GM19023 (cell line): ENCODE results near the gene GPR78.
"Not testable (repeated sequence)": the region's sequence is repeated elsewhere in the genome, so short reads cannot be mapped to it uniquely, and the experiment has no call there.

ENCODE experiments used
- ATAC-seq: cut with Tn5 transposase; IDR thresholded peaks from one replicate; pipeline ENCODE4 v1.9.1; 2021; ENCODE audit warnings: mild to moderate bottlenecking, moderate library complexity; ENCODE audit not compliant: unreplicated experiment

GPR78 gene

DNA sequence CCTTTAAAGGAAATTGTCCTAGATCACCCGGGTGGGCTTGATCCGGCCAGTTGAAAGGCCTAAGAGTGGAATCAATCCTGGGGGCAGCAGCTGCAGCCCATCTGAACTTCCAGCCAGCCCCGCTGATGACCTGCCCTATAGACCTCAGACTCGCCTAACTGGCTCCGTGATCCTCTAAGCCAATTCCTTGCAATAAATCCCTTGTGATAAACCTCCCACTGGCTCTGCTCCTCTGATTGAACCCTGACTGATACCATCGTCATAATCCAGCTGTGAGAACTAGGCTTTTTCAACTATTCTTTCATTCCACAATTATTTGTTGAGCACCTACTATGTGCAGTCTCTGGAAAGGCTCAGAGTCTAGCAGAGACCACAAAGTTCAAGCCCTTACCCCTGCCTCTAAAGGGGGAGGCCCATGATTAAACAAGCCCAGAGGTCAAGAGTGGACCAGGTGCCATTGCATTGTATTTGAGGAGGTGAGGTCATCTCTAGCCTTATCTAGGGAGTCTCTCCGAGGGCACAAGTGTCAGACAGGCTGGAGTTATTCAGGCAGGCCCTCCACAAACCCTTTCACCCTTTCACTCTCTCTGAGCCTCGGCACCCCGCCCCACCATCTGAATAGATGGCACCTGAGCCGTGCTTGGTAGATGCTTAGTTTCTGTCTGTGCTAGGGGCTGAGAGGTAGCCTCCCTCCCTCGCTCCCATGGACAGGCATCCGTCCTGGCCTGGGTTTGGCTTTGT is 20.5 kb upstream of the GPR78 start:
- no peak for ATAC-seq

DNA sequence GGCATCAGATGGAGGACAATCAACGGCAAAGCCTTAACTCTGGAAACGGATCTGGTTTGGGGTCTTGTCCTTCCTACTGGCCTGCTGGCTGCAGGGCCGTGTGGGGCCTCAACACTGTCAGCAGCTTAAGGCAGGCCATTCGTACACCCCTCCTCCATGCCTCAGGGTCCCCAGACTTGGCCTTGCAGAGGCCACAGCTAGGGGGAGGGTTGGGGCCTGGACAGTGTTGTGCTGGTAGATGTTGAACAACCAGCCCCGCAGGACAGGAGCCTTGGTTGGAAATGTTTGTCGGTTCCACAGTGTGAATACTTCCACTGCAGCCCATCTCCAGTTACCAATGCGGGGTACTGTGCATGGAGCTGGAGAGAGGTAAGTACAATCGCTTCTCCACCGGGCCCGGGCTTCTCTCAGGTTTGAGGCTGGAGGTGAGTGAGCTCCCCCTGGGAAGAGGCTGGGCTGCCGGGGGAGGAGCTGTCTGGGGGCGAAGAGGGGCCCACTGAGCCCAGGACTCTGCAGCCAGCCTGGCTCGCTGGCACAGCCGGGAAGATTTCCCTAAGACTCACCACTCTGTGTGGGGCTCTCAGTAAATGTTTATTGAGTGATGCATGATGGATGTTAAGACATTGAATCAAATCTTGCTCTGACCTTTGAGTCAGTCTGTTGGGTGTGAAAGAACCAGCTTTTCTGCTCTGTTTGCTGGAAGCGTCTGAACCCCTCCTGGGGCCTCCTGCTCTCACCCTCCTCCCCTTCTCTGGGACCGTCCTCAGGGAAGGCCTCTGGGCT is 19.7 kb upstream of the GPR78 start:
- ATAC-seq = no peak

DNA sequence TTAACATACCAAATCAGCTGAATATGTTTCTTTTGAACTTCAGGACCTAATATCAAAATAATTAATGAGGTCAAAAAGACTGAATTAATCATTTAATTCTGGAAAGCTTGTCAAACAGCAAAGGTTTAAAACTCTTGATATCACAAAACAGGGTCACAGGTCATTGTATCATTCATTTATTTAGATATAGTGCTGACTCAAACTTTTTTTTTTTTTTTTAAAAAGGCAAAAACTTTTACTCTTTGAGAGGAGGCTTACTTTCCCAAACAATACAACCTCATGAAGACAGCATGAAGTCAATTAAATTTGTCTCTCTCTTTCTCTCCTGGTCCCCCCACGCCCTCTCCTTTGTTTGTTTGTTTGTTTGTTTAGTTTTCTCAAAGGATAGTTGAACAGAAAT is 15.6 kb upstream of the GPR78 start:
- ATAC-seq = no peak

DNA sequence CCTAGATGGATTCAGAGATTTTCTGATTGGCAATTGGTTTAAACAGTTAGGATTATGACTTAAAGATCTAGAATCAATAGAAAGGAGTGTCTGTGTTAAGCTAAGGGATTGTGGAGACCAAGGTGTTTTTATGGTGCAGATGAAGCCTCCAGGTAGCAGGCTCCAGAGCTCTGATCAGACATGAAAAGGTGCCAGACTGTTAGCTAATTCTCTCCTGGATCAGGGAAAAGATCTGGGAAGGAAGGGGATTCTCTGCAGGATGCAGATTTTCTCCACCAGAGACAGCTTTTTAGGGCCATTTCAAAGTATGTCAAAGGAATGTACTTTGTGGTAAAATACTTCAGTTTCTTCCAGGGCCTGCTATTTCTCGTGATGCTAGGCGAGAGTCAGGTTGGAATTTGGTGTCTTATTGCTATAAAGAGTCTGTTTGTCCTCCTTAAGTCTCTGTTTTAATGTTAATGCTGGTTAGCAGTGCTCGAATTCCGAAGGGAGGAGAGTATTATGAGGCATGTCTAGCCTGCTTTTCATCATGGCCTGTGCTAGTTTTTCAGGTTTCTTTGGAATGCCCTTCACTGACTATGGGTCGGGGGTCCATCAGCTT is 12.0 kb upstream of the GPR78 start:
- no peak for ATAC-seq

DNA sequence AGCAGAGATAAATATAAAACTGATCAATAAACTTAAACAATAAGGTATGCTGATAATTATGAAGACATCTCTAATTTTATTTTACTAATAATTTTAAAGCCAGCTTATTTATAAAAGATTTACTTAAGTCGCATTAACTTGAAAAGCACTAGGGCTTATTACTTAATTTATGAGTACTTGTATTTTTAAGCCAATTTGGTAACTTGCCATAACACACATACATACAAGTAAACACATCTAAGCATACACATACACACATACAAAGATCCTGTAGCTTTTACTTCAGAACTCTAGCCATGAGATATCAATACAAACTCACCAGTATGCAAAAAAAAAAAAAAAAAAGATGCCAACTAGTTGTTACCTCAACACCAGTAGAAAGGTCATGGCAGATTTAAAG is 10.0 kb upstream of the GPR78 start:
- no peak for ATAC-seq

DNA sequence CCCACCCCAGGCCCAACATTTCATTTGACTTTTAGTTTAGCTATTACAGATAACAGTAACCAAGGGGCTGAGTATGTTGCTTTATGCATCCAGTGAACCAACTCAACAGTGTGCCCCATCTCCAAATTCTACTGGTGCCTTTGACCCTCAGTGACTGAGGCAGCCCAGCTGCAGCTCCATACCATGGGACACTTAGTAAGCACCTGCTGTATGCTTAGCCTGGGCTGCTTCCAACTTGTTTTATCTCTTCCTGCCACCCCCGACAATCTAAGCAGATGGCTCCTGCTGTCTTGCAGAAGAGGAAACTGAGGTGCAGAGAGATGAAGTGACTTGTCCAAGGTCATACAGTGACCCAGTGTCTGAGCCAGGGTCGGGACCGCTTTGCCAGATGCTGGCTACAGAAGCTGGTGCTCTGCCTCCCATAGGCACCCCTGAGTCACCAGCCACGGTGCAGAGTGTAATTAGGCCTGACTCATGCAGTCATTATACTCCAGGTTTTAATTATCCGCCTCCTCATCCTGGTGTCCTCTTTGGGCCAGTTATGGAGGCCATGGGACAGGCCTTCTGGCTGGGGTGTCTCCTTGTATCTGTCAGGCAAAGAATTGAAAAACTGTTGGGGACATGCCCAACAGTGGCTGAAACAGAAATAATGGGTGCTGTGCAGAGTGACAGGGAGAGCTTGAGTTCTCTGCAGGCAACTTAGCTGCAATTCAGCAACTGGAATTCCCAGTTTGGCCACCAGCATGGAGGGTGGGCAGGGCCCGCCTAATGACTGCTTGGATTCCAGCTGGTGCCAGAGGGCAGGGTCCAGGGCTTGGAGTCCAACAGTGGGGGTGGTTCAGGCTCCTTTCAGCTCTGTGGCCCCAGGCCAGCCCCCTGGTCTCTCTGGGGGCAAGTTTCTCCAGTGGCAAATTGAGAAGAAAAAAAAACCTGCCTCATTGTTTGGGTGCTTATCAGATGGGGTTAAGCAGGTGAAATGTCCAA is 8.2 kb upstream of the GPR78 start:
- ATAC-seq = no peak

DNA sequence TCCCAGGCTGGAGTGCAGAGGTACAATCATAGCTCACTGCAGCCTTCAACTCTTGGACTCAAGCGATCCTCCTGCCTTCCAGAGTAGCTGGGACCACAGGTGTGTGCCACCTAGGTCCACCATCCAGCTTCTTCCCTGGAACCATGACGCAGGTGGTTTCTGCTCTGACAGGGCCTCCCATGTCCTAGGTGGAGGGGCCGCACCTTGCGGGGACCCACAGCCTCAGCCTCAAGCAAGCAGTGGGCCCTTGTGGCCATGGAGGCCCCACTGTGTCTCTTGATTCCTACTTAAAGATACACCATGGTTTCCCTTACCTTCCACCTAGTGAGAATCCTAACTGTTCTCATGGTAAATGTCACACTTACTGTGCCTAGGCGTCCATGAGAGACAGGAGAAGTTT is 6.9 kb upstream of the GPR78 start:
- no peak for ATAC-seq

DNA sequence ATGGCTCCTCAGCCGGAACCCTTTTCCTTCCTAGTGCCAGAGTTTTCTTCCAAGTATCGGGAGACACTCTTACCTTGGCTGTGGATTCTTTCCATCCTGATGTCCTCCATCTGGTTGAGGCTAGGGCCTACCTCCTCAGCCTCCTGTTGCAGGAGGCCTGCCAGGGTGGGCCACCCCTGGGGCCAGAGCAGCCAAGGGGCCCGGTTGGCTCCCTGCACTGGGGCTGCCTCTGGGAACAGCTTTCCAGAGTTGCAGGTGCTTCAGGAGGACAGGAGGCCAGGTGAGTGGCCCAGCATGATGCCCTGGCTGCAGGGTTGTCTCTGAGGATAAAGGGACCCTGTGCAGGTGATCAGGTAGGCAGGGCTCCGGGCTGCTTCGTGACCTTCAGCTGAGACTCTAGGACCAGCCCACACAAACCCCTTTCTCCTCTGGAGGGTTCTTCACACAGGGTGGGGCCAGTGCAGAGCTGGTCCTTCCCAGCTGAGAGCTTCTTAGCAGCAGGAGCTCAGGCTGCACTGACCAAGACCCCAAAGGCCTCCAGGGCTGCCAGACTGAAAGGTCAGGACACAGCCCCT is 5.3 kb upstream of the GPR78 start:
- no peak for ATAC-seq

DNA sequence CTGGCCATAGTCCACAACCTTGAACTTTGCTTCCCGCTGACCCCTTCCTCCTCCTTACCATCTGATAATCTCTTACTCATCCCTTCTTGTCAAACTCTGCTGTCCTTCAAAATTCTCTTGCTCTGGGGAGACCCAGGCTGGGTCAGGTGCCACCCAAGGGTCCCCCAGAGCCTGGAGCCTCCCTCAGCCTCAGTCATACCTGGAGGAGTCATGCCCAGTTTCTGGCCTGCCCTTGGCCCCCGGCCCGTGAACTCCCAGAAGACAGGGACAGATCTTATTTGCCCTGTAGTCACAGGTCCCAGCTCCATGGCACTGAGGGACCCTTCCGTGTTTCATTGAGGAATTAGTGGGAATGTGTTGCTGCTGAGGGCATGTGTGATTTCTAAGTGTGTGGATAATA is 4.7 kb upstream of the GPR78 start:
- ATAC-seq = no peak

DNA sequence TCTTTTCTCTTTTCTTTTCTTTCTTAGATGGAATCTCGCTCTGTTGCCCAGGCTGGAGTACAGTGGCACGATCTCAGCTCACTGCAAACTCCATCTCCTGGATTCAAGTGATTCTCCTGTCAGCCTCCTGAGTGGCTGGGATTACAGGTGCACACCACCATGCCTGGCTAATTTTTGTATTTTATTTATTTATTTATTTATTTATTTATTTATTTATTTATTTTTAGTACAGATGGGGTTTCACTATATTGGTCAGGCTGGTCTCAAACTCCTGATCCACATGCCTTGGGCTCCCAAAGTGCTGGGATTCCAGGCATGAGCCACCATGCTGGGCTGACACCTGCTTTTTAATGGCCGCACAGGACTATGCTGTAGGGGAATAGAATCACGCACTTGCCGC is 3.6 kb upstream of the GPR78 start:
- ATAC-seq = not testable (repeated sequence)

DNA sequence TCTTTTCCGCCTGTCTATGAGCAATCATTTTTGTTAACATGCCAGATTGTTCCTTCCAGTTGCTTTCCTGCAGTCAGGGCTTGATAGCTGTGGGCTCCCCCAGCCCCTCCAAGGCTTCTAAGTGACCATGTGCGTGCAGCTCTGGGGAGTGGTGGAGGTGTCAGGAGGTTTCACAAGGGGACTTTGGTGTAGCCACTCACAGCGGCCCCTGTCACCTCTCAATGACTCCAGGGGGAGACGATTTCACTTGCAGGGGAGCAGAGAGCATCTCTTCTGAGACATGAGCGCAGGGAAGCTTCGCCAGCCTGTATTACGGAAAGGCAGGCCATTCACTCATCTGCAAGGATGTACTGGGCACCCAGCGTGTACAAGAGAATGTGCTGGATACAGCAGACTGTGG is 3.1 kb upstream of the GPR78 start:
- ATAC-seq = no peak

DNA sequence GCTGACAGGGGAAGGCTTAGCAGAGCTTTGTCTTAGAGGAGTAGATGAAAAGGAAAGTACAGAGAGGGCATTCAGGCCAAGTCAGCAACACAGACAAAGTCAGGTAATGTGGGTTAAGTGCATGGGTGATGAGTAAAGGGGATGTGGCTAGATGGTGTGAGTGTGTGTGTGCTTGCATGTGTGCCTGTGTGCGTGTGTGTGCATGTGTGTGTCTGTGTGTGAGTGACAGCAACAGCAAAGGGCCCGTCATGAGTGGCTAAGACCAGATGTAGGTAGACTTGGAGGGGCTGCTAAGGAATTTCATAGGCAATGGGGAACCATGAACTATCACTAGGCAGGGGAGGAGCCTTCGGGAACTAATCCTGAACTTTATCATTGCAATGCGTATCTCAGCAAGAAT is 2.2 kb upstream of the GPR78 start:
- ATAC-seq = no peak

DNA sequence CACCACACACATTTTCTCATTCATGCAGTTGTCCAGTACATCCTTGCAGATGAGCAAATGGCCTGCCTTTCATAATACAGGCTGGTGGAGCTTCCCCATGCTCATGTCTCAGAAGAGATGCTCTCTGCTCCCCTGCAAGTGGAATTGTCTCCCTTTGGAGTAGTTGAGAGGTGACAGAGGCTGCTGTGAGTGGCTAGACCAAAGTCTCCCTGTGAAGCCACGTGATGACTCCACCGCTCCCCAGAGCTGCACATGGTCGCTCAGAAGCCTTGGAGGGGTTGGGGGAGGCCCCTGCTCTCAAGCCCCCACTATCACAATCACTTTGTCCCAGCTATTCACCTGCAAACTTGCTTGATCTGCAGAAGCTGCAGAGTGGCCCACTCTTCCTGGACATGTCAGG is 1.5 kb upstream of the GPR78 start:
- no peak for ATAC-seq

DNA sequence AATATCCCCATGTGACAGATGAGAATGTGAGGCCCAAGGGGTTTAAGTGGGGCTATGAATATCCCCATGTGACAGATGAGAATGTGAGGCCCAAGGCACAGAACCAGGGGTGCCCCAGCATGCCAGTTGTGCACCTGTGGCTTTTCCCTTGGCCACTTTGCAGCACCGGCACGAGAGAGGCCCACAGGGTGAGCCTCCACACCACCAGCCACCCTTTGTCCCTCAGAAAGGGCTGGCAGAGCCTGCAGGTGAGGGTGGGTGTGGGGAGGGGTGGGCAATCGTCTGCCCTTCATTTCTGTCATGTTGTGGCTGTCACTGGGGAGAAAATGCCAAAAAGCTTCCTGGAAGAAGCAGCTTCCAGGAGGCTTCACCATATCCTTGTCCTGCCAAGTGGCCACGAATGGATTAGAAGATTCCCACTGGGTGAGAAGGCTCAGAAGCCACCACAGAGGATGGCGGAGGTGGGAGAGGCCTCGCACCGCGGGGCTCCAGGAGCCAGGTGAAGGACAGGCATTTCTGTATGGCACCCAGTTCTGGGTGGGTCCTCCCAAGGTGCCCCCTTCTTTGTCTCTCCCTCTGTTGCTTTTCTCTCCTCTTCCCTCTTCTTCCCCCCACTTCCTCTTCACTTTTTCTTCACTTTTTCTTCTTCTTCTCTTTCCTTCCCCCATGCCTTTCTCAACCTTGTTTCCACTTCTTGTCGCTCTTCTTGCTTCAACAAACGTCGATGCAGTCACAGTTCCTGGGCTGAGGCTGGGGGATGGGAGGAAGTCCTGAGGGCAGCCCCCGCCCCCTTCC is 469 bp upstream of the GPR78 start:
- no peak for ATAC-seq

DNA sequence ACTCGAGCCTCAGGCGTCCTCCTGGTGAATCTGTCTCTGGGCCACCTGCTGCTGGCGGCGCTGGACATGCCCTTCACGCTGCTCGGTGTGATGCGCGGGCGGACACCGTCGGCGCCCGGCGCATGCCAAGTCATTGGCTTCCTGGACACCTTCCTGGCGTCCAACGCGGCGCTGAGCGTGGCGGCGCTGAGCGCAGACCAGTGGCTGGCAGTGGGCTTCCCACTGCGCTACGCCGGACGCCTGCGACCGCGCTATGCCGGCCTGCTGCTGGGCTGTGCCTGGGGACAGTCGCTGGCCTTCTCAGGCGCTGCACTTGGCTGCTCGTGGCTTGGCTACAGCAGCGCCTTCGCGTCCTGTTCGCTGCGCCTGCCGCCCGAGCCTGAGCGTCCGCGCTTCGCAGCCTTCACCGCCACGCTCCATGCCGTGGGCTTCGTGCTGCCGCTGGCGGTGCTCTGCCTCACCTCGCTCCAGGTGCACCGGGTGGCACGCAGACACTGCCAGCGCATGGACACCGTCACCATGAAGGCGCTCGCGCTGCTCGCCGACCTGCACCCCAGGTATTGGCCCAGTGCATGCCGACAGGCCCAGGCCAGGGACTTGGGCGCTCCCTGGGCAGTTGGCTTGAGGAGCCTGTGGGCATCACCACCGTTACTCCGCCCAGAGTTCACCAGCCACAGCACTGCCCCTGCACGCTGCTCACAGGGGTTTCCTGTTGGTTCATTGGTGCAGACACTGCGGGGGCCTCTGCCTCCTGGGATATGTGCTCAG is 1.1 kb downstream of the GPR78 start:
- no peak for ATAC-seq

DNA sequence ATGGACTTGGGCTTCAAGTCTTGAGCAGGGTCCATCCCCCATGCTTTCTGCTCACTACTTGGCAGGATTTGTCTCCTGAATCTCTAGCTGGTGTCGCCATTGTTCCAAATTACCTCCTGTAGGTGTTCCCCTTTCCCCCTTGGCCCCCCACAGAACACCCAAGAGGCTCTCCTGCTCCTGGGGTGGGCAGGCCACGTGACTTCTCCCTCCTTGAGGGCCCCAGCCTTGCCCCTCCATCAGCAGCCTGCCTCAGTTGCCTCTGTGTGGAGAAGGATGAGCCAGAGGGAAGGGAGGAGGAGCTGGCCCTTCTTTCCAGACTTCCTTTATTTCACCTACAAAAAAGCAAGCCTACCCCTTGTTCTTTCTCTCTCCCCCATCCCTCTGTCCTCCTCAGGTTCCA is 1.8 kb downstream of the GPR78 start:
- no peak for ATAC-seq

DNA sequence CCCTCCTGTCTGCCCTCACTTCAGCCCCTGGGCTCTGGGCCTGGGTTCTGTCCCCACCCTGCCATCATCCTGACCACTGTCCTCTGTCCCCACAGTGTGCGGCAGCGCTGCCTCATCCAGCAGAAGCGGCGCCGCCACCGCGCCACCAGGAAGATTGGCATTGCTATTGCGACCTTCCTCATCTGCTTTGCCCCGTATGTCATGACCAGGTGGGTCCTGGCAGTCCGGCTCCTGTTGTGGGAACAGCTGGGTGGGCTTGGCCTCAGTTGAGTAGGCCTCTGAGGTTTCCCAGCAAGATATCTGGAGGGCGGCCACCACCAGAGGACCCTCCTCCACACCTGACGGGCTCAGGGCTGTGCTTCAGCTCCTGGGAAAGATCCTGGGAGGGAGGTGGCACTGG is 2.2 kb downstream of the GPR78 start:
- ATAC-seq = no peak

DNA sequence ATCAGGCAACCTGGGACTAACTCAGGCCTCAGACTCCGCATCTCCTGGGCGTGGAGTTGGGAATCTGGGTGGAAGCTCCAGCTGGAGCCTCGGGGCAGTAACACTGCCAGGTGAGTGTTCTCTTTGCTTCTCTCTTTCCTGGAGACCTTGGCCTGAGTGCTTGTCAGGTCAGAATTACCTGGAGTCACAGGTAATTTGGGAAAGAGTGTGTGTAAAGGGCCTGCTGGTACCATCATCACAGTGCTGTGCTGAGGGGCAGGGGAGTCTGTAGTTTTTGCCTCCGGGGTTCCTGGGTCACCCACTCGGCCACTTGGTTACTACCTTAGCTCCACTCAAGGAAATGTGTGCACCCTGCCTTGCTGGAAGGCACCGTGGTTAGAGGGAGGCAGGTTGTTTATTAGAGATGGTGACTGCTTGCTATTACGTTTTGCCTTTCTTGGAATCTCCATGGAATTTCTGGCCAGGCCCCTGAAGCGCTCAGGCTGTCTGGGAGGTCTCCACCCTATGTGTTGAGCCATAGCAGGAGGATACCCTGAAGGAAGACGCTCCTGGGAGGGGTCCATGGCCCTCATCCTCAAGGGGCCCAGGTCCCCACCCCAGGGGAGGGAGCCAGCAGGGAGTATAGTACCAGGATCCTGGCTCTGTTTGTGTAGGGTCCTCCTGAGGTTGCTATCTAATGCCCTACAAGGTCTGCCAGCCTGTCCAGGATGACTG is 2.9 kb downstream of the GPR78 start:
- no peak for ATAC-seq

DNA sequence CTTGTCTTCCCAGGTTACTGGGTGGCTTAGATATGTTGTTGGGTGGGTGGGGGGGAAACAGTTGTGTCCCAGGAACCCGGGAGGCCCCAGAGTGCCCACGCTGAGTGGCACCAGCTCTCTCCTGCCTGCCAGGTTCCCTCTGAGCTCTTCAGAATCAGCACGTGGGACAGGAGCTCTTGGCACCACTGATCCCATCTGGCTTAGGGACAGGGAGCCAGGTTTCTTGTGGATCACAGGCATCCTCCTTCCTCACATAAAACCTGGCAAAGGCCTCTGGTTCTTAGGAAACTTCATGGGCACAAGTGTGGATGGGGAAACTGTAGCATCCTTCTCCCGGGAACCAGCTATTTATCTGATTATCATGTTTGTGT is 3.4 kb downstream of the GPR78 start:
- no peak for ATAC-seq
